Tibial artery (tissue), 4 donors: ENCODE measurements around the gene TFPI2.

Experiments
- DNase-seq, 2 donors: peaks; one replicate each; pipeline ENCODE4 v3.0.0-alpha.2; 2019
- H3K27ac ChIP-seq, 2 donors: fragments of 200-600 bp; sonication (generic) in 1 of 2; 1 replicate in 1 of 2; 2 replicates in 1 of 2; pipeline ENCODE4 v1.5.1; 2018 to 2019; ENCODE audit warnings: mild to moderate bottlenecking in 1 of 2
- H3K27me3 ChIP-seq, 2 donors: fragments of 200-600 bp; sonication (generic) in 1 of 2; one replicate each; pipeline versions ENCODE4 v1.5.1 to v1.6.0; 2016 to 2019
- H3K36me3 ChIP-seq, 3 donors: fragments of 200-600 bp; sonication (generic) in 2 of 3; one replicate each; pipeline ENCODE4 v1.5.1; 2016 to 2019; ENCODE audit warnings: mild to moderate bottlenecking in 2 of 3
- H3K4me1 ChIP-seq, 4 donors: fragments of 200-600 bp; sonication (generic) in 2 of 4; 1 replicate in 3 of 4; 2 replicates in 1 of 4; pipeline ENCODE4 v1.5.1; 2016 to 2019
- H3K4me3 ChIP-seq, 2 donors: fragments of 200-600 bp; sonication (generic) in 1 of 2; 1 replicate in 1 of 2; 2 replicates in 1 of 2; pipeline ENCODE4 v1.5.1; 2018 to 2019; ENCODE audit warnings: mild to moderate bottlenecking in 2 of 2
- H3K9me3 ChIP-seq, 3 donors: fragments of 200-600 bp; sonication (generic) in 1 of 3; one replicate each; pipeline ENCODE4 v1.5.1; 2016 to 2019
- intact Hi-C: fragments of 100-400 bp; cut with DNase I; formaldehyde crosslinking; loops from one replicate; pipeline ENCODE4 v1.15.0; 2023; ENCODE audit warnings: low total_unique reads
- TF ChIP-seq, protein P1 (sequence below), 2 experiments: fragments of 200-600 bp in 1 of 2; fragments of 450-650 bp in 1 of 2; IDR thresholded peaks; one replicate each; pipeline ENCODE4 v1.5.1; 2017 to 2019; ENCODE audit warnings: antibody characterized with exemption in 2 of 2, mild to moderate bottlenecking in 1 of 2, moderate library complexity in 1 of 2

Gene TFPI2

DNA sequence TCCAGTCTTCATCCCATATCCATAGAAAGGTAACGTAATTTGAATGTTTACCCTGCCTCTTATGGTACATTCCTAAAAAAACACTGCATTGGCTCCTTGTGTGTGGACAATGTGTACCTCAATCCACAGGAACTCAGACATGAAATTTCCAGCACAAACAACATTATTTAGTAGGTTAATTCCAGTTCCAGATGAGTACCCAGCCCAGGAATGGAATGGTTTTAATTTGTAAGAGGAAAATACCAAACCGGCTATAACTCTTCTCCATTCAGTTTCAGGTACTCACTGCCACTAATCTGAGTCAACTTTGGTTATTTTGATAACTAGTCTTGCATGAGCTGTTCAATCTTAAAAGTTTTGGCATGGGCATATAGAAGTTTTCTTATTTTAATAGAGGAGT, 39.0 kb downstream of the TFPI2 start:
- H3K36me3 ChIP-seq = no peaks in the 10 kb centered on the region
- H3K4me3 ChIP-seq = no peak overlapping the region
- no peak overlapping the region for H3K27ac ChIP-seq
- H3K27me3 ChIP-seq = no peaks in the 10 kb centered on the region
- peaks cover 0 to 5% (median 0%) of the 10 kb centered on the region in 4 donors for H3K4me1 ChIP-seq
- no peaks in the 10 kb centered on the region for H3K9me3 ChIP-seq
- DNase-seq = no peak
- intact Hi-C loops = no loop called here
- TF ChIP-seq, protein P1, sequence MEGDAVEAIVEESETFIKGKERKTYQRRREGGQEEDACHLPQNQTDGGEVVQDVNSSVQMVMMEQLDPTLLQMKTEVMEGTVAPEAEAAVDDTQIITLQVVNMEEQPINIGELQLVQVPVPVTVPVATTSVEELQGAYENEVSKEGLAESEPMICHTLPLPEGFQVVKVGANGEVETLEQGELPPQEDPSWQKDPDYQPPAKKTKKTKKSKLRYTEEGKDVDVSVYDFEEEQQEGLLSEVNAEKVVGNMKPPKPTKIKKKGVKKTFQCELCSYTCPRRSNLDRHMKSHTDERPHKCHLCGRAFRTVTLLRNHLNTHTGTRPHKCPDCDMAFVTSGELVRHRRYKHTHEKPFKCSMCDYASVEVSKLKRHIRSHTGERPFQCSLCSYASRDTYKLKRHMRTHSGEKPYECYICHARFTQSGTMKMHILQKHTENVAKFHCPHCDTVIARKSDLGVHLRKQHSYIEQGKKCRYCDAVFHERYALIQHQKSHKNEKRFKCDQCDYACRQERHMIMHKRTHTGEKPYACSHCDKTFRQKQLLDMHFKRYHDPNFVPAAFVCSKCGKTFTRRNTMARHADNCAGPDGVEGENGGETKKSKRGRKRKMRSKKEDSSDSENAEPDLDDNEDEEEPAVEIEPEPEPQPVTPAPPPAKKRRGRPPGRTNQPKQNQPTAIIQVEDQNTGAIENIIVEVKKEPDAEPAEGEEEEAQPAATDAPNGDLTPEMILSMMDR (IDR thresholded peaks at IDR 0.05) = no peak

DNA sequence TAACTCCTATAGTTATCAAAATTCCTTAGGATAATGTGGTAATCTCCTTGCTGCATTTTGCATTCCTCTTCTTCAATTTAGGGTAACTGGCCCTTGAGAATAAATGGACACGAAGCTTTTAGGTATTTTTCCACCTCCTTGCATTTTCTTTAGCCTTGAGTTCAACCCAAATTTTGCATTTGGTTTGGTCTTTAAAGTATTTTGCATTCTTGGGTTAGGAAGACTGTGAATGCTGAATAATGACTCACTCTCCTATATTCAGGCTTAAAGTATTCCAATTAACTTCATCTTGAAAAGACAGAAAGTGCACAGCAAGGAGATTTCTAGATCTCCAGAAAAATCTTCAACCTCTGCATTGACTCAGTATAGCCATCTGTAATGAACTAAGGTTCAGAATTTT, 47.3 kb downstream of the TFPI2 start:
- no peak for DNase-seq
- intact Hi-C loops = no loop called here
- Histone ChIP-seq H3K36me3 (no peaks in the 10 kb centered on the region), H3K9me3 (no peaks in the 10 kb centered on the region), H3K27ac (no peak overlapping the region), H3K4me3 (no peak overlapping the region), H3K4me1 (peaks cover 0 to 21% (median 2%) of the 10 kb centered on the region in 4 donors), H3K27me3 (no peaks in the 10 kb centered on the region)
- TF ChIP-seq, protein P1 (IDR thresholded peaks at IDR 0.05) = no peak

DNA sequence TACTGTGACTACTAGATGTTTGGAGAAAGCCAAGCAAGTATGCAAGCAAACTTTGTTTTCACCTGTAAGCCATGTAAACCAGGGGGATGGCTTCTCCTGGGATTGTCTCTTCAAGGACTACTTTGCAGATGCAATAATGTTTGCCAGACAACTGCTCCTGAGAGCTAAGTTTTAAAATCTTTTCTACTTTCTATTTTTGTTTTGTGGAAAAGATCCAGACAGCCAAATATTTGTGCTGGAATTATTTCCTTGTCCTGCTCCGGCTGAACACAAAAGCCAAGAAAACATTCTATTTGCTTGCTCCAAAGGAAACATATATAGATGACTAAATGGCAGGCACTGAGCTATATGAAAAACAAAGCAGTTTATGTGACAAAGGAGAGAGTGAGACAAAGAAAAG, 51.6 kb downstream of the TFPI2 start:
- TF ChIP-seq, protein P1 (IDR thresholded peaks at IDR 0.05) = no peak

DNA sequence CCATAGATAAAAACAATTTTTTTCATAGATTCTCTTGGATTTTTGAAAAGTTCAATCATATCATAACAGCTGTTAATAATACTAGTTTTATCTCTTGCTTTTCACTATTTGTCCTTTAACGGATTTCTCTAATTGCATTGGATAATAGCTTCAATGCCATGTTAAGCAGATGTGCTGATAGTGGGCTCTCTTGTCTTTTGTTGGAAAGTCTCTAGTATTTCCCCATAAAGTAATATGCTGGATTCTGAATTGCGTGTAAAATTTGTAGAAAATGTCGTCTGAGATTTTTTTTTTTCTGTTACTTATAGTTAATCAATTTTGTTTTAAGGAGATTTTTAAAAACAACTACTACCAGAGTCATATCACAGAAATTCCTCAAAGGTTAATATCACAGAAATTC, 53.3 kb downstream of the TFPI2 start:
- H3K27me3 ChIP-seq = no peaks in the 10 kb centered on the region
- peaks cover 0 to 38% (median 3%) of the 10 kb centered on the region in 4 donors for H3K4me1 ChIP-seq
- H3K4me3 ChIP-seq = no peak overlapping the region
- H3K27ac ChIP-seq = no peak overlapping the region
- H3K36me3 ChIP-seq = no peaks in the 10 kb centered on the region
- no peak for DNase-seq
- TF ChIP-seq, protein P1 (IDR thresholded peaks at IDR 0.05) = no peak
- intact Hi-C loops = no loop called here
- H3K9me3 ChIP-seq = no peaks in the 10 kb centered on the region

More for the DNA sequence above, 51.6 kb downstream of the TFPI2 start:
- no peaks in the 10 kb centered on the region for H3K27me3 ChIP-seq
- H3K36me3 ChIP-seq = no peaks in the 10 kb centered on the region
- H3K4me3 ChIP-seq = no peak overlapping the region
- peaks cover 0 to 38% (median 3%) of the 10 kb centered on the region in 4 donors for H3K4me1 ChIP-seq
- peak overlapping the region; percentile 48 to 67 for H3K27ac ChIP-seq
- no peak for DNase-seq
- no peaks in the 10 kb centered on the region for H3K9me3 ChIP-seq
- intact Hi-C loops = no loop called here

DNA sequence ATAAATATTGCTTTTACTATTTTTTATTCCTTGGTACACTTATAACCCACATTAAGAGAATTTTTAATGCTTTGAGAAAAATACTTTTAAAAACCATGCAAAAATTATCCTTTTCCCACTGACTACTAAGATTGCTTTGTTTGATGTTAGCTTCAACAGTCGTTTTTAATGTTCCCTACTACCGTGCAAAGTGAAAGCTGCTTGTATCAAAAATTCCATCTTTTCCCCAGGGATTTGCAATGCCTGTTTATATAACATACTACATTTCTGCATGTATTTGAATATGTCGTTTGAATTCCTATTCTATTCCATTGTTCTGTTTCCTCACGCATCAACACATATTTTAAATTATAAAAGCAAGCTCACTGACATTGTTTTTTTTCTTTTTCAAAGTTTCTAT, 54.4 kb downstream of the TFPI2 start:
- Histone ChIP-seq H3K4me1 (peaks cover 0 to 41% (median 3%) of the 10 kb centered on the region in 4 donors), H3K27me3 (no peaks in the 10 kb centered on the region), H3K4me3 (no peak overlapping the region), H3K9me3 (no peaks in the 10 kb centered on the region), H3K36me3 (no peaks in the 10 kb centered on the region), H3K27ac (peak overlapping the region in 1 of 2 donors; percentile 40)
- DNase-seq = no peak
- intact Hi-C loops = no loop called here
- TF ChIP-seq, protein P1 (IDR thresholded peaks at IDR 0.05) = no peak

DNA sequence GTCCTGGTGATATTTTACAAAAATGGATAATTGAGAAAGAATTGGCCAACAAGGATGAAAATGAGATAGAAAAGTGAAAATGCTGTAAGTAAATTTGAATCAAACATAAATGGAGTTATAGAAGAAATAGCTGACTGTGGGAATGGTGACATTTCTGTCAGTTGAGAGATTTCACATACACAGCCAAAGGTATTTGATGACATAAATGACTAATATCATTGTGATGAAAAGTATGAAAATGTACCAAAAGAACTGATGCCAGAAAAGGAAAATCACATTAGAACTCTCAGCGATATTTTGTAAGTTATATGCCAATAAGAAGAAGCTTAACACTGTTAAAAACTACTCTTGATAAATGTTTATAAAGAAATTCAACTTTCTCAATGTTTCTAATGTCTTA, 54.9 kb downstream of the TFPI2 start:
- H3K27ac ChIP-seq = peak overlapping the region in 1 of 2 donors; percentile 40
- no peaks in the 10 kb centered on the region for H3K36me3 ChIP-seq
- H3K4me3 ChIP-seq = no peak overlapping the region
- intact Hi-C loops = no loop called here
- H3K9me3 ChIP-seq = no peaks in the 10 kb centered on the region
- no peak for DNase-seq
- TF ChIP-seq, protein P1 (IDR thresholded peaks at IDR 0.05) = no peak
- H3K4me1 ChIP-seq = peaks cover 0 to 45% (median 3%) of the 10 kb centered on the region in 4 donors
- H3K27me3 ChIP-seq = no peaks in the 10 kb centered on the region
